HG03135 (cell line): ENCODE data around the gene GPR68.
"Not testable (repeated sequence)": the region's sequence is repeated elsewhere in the genome, so short reads cannot be mapped to it uniquely, and the experiment has no call there.

Source experiments
- ATAC-seq: cut with Tn5 transposase; IDR thresholded peaks from one replicate; pipeline ENCODE4 v1.9.1; 2021; ENCODE audit warnings: mild to moderate bottlenecking, moderate library complexity; ENCODE audit not compliant: unreplicated experiment

GPR68 gene

DNA sequence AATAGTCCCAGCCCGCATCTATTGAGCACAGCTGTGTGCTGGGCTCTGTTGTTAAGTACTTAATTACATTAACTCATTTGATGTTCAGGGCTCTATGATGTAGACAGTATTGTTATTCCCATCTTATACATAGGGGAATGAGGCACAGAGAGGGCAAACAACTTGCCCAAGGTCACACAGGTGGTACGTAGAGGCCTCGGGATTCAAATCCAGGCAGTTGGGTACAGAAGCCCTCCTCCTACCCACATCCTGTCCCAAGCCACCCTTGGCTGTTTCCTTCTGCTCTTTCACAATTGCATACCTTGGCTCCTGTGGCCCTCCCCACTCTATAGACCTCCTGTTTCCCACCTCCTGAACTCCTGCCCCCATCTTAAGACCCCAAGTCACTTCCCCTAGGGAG, 10.0 kb upstream of the GPR68 start:
- ATAC-seq: no peak

GRCh38 chr14:91253795-91254323, 9.4 kb upstream of the GPR68 start:
- no peak for ATAC-seq

- no peak for ATAC-seq
Observed at GRCh38 chr14:91252871-91253794, 8.6 kb upstream of the GPR68 start.

DNA sequence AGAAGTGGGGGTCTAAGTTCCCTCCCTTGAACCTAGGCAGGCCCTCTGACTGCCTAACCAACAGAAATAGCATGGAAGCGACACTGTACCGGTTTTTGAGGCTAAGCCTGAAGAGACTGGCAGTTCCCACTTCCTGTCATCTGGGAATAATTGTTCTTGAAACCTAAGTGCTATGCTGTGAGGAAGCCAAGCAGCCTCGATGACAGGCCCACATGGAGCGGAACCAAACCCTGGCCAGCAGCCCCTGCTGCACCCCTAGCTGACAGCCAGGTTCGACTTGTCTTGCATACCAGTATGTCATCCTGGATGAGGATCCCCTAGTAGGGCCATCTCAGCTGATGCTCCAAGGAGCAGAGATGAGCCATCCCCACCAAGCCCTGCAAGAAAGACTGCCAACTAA, 6.4 kb upstream of the GPR68 start:
- ATAC-seq: no peak

- peak; percentile 87 for ATAC-seq
Observed at GRCh38 chr14:91249841-91250616, 5.5 kb upstream of the GPR68 start.

DNA sequence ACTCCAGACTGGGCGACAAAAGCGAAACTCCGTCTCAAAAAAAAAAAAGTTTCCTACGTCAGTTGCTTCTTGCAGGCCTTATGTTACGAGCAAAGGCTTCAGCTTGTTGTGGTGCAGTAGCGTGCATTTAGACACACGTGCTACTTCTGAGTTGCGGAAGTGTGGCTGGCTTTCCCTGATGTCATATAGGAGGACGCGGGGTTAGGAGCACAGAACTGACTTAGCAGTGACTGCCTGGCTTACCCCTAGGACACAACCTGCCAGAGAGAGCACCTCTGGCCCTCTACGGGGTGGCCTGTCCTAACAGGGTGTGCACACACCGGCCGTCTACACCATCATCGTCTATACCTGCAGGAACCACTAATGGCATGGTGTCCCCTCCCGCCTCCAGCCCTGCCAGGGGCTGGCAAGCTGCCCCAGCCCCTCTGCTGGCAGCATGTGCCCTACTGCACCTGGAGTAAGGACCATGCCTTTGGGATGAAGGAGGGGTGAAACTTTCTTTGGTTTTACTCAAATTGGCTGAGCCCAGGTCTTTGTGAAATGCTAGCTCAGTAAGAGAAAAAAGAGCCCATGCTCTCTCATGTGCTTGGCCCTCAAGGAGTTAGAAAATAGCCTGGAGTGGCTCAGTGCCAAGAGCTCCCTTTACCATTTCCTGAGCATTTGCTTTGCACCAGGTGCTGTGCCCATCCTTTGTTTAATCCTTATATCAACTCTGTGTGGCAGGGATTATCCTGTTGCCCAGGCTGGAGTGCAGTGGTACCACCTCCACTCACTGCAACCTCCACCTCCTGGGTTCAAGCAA, 1.7 kb upstream of the GPR68 start:
- no peak for ATAC-seq

- ATAC-seq: not testable (repeated sequence)
Observed at GRCh38 chr14:91245616-91246015, 1.1 kb upstream of the GPR68 start.

DNA sequence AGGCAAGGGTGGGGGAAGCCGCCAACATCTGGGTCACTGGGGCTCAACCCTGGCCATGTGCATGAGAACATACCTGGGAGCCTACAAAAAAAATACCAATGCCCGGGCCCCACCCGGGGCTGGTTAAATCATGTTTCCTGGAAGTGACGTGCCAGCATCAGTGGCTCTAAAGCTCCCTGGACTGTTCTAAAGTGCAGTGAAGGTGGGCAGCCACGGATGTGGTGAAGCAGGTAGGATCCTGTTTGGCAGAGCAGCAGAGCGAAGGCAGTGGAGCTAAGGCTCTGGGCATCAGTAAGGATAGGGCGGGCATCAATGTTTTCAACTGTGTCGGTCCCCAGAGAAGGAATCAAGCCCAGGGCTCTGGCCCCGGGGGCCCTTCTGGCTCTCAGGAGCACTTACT, 525 bp upstream of the GPR68 start:
- no peak for ATAC-seq

- ATAC-seq: peak; percentile 1
Observed at GRCh38 chr14:91243074-91243471, 1.4 kb downstream of the GPR68 start.

DNA sequence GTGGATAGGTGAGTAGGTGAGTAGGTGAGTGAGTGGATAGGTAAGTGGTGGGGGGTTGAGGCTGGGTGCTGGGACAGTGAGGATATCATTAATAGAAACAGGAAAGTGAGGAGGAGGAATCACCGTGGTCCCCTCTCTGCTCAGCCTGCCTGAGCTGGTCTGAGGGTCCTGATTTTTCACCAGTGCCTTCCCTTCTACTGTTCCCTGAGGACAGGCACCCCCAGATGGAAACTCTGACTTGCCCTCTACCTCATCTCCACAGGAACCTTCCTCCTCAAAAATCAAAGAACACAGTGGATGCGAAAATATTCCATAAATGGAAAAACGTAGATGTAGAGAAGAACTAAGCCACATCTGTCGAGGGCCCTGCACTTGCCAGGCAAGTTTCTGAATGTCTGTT, 1.9 kb downstream of the GPR68 start:
- ATAC-seq: no peak

GRCh38 chr14:91241863-91242262, 2.6 kb downstream of the GPR68 start:
- peak; percentile 53 for ATAC-seq

- ATAC-seq: no peak
Observed at GRCh38 chr14:91238661-91239060, 5.8 kb downstream of the GPR68 start.

GRCh38 chr14:91238085-91238484, 6.4 kb downstream of the GPR68 start:
- ATAC-seq: no peak

DNA sequence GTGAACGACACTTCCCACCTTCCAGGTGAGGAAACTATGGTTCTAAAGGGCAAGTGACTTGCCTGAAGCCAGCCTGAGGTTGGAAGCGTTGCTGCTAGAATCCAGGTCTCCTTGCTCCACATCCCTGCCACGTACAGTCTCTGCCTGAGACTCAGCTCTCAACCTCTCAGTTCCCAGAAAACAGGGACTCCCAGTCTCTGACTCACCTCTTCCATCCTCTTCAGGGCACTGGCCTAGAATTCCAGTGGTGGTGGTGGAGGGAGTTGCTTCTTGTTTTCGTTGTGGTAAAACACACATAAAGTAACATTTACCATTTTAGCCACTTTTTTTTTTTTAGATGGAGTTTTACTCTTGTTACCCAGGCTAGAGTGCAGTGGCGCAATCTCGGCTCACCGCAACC, 7.3 kb downstream of the GPR68 start:
- ATAC-seq: no peak

GRCh38 chr14:91235841-91236240, 8.7 kb downstream of the GPR68 start:
- no peak for ATAC-seq

DNA sequence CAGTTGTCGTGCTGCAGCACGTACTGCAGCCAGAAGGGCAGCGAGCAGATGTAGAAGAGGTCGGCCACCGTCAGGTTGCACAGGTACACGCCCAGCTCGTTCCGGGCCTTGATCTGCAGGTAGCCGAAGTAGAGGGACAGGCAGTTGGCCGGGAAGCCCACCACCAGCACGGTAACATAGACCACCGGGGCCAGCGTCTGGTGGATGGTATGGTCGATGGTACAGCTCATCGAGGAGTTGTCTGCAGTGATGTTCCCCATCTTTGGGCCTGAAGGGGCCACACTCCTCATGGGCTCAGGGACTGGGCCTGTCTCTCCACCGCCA, 9.8 kb downstream of the GPR68 start:
- no peak for ATAC-seq

DNA sequence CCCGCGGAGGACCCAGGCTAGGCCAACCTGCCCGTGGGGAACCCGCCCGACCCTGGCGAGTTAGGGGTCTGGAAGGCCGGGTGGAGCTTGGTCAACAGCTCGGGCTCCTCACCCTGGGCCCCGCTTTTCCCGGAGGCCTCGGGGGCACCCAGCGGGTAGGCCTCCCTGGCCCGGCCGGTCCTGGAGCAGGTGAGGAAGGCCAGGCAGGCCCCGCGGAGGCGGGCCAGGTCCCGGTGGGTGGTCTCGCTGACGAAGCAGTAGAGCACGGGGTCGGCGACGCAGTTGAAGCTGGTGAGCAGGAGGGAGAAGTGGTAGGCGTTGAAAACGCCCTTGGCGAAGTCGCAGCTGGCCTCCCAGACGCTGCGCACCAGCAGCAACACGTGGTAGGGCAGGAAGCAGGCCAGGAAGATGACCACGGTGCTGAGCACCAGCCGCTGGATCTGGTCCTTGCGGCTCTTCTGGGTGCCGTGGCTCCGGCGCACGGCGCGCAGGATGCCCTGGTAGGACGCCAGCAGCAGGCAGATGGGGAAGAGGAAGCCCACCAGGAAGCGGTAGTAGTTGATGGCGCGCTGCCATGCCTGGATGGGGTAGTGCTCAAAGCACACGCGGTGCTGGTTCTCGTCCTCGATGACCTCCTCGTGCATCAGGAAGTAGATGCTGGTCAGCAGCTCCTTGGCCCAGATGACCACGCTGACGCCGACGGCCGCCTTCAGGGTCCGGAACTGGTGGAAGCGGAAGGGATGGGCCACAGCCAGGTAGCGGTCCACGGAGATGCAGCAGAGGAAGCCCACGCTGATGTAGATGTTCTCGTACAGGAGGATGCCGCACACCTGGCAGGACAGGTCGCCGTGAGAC, 10.3 kb downstream of the GPR68 start:
- no peak for ATAC-seq

GRCh38 chr14:91232603-91233002, 11.9 kb downstream of the GPR68 start:
- no peak for ATAC-seq

GRCh38 chr14:91232052-91232451, 12.5 kb downstream of the GPR68 start:
- ATAC-seq: no peak

DNA sequence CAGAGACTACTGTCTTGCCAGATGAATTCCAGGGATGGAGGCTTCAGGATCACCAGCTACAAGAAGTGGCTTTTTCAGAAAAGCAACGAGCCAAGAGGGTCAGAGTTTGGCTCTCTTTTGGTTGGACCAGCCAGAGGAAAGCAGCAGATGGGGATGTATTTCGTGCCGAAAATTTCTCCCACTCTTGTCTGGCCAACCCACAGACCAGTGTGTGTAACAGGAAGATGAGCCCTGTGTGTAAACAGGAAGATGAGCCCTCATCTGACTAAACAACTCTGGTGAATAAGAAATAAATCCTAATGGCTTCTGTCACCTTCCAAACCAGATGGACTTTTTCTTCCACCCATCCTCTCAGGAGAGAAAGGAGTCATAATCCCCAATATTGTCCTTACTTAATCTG, 13.1 kb downstream of the GPR68 start:
- no peak for ATAC-seq
